Stimulated activated CD4-positive, alpha-beta T cell treated with anti-CD3 and anti-CD28 coated beads, Interleukin-1b, Interleukin-23, amount 100 ng/mL, for 24 hours (primary cell): ENCODE data around the gene IQUB.
"Not testable (repeated sequence)": the region's sequence is repeated elsewhere in the genome, so short reads cannot be mapped to it uniquely, and the experiment has no call there.

Experiments used
- DNase-seq, 4 experiments: peaks; one replicate each; pipeline ENCODE4 v3.0.0-alpha.2; 2020; ENCODE audit warnings: low read depth in 4 of 4, low spot score in 1 of 4

IQUB gene

DNA sequence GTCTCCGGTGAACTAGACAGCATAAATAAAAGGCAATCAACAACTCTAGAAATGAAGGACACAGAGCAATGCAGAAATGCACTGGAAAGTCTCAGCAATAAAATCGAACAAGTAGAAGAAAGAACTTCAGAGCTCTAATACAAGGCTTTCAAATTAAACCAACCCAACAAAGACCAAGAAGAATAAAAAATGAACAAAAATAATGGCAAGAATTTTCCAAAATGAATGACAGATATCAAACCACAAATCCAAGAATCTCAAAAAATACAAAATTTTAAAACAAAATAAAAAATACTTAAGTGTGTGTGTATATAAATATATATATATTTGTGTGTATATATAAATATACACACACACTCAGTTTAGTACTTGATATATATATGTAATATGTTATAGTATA, 110.8 kb downstream of the IQUB start:
- DNase-seq: no peak

DNA sequence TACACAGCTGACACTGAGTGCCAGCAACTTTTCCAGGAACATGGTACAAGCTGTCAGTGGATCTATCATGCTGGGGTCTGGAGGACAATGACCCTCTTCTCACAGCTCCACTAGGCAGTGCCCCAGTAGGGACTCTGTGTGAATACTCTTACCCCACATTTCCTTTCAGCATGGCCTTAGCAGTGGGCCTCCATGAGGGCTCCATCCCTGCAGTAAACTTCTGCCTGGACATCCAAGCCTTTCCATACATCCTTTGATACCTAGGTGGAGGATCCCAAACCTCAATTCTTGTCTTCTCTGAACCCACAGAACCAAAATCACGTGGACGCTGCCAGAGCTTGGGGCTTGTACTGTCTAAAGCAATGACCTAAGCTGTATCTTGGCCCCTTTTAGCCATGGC, 116.8 kb downstream of the IQUB start:
- DNase-seq: no peak

DNA sequence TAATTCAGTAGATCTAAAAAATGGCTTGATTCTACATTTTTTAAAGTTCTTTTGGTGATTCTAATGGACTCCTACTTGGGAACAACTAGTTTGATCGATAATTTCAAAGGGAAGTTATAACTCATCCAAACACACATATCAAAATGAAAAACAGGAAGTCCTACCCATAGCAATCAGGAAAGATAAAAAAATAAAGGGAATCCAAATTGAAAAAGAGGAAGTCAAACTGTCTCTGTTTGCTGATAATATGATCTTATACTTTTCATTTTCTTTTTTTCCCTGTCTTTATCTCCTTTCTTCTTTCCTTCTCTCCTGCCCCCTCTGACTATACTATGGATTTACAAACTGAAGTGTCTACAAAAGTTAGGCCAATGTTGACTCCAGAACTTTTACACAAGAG, 118.8 kb downstream of the IQUB start:
- no peak for DNase-seq

DNA sequence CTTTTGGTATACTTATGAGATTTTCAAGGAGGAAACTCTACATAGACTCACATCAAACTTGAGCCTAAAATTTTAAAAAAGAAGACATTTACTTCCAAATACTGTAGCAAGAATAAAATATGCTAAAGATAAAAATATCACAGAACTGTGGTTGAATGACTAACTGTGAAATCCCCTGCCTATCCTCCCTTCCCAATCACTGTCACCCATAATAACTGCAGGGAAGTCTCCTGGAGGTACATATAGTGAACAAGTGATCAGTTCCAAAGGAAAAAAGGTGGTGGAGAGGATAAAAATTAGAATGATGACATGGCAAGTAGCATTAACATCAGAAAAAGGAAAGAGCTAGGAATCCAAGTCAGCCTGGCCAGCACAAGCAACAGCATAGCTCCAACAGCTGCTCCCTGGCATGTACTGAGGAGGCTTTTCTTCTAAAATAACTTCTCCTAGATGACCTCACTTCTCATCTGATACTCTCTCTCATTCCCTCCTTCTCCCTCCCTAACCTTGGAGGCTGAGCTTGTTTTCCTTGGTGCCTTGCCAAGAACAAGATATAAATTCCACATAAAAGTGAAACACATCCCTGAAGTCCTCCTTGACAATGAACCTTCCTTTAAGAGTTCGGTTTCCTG, 124.0 kb downstream of the IQUB start:
- no peak for DNase-seq

DNA sequence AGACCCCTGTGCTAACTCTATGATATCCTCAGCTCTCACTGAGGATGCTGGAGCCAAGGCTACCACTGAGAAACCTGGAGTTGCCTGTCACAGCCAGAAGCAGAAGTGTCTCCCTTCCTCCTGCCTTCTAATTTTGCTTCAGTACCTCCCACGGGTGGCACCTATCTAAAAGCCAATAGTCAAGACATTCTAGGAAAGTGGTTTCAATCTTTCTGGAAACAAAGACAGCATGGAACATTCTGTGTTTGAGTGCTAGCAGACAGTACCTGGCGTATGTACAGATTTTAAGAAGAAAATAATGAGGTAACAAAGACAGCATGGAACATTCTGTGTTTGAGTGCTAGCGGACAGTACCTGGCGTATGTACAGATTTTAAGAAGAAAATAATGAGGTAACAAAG, 126.4 kb downstream of the IQUB start:
- not testable (repeated sequence) for DNase-seq
